ENCODE measurements around the gene HEPH.

DNA sequence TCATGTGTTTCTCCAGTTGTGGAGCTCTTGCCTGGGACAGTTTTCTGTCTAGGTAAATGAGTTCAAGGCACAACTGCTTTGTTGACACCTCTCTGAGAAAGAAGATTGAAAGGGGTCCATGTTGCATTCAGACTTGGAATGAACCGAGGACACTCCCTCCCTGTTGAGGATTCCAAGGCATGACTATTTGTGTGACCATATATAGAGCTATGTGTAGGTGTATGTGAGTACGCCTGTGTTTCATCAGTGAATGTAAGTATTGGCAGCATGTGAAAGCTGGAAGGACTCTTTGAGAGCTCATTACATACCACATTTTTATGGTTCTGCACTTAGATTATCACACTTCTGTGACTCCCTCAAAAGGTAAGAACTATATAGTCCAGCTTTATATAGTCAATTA lies 3.4 kb downstream of the HEPH start:
- TF ChIP-seq POLR2AphosphoS5 (IDR thresholded peaks at IDR 0.05) (no peak), EP300 (IDR thresholded peaks at IDR 0.05) (no peak)
- TF ChIP-seq, protein P1, sequence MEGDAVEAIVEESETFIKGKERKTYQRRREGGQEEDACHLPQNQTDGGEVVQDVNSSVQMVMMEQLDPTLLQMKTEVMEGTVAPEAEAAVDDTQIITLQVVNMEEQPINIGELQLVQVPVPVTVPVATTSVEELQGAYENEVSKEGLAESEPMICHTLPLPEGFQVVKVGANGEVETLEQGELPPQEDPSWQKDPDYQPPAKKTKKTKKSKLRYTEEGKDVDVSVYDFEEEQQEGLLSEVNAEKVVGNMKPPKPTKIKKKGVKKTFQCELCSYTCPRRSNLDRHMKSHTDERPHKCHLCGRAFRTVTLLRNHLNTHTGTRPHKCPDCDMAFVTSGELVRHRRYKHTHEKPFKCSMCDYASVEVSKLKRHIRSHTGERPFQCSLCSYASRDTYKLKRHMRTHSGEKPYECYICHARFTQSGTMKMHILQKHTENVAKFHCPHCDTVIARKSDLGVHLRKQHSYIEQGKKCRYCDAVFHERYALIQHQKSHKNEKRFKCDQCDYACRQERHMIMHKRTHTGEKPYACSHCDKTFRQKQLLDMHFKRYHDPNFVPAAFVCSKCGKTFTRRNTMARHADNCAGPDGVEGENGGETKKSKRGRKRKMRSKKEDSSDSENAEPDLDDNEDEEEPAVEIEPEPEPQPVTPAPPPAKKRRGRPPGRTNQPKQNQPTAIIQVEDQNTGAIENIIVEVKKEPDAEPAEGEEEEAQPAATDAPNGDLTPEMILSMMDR (IDR thresholded peaks at IDR 0.05) = no peak

All from suprapubic skin (tissue), 4 donors.